NCI-H1930 (cell line): ENCODE data around the gene SYPL2.
"Not testable (repeated sequence)": the region's sequence is repeated elsewhere in the genome, so short reads cannot be mapped to it uniquely, and the experiment has no call there.

Experiments used
- DNase-seq, 2 experiments: peaks; one replicate each; lab custom pipeline; 2025; lab: John Stamatoyannopoulos, UW

SYPL2 gene

GRCh38 chr1:109472779-109473178 is 6.4 kb downstream of the SYPL2 start:
- DNase-seq = no peak

DNA sequence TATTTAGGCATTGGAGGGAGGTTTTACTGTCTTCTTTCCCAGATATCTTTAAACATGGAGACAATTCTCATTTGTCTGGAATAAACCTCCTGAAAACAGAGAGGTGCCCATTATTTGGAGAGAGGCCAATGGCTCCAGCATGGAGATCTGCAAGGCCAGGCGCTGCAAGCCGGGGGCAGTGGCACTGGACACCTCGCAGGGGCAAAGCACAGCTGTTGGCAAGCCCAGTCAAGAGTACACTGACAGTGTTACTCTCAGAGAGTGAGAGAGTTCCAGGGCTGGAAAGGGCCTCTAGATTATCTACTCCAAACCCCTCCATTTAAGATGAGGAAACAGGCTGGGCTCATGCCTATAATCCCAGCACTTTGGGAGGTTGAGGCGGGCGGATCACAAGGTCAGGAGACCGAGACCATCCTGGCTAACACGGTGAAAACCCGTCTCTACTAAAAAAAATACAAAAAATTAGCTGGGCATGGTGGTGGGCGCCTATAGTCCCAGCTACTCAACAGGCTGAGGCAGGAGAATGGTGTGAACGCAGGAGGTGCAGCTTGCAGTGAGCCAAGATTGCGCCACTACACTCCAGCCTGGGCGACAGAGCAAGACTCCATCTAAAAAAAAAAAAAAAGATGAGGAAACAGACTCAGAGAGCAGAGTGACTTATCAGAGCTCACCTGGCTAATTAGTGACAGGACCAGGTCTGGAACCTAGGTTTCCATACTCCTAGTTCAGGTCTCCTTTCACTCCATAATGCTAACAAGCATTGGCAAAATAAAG is 7.1 kb downstream of the SYPL2 start:
- not testable (repeated sequence) for DNase-seq

DNA sequence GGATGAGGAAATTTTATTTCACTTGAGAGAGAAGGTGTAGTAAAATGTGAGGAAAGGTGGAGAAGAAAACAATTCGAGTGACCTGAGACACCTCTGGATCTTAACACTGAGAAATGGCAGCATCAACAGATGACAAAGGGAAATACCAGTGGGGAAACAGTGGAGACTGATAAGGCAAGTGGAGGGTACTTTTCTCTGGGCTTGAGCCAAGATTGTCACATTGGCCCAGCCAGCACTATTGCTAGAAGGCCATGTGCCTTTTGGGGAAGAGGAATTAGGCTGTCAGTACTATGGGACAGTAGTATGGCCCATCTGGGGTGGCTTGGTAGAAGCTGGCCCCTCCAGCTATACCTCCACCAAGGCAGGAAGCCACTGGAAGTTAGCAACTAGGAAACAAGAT is 8.4 kb downstream of the SYPL2 start:
- no peak for DNase-seq

- no peak for DNase-seq
Measured at GRCh38 chr1:109475261-109475660, 8.9 kb downstream of the SYPL2 start.

DNA sequence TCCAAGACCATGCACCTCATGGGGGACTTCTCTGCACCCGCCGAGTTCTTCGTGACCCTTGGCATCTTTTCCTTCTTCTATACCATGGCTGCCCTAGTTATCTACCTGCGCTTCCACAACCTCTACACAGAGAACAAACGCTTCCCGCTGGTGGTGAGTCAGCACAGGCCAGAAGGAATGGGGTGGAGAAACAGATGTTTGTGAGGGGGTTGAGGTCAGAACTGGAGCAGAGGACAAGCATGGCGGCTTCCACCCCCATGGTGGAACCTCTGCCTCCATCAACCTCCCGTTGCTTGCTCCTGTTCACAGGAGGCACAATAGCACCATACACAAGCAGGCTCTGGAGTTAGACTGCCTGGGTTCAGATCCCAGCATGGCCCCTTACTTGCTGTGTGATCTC is 10.5 kb downstream of the SYPL2 start:
- DNase-seq = no peak

DNA sequence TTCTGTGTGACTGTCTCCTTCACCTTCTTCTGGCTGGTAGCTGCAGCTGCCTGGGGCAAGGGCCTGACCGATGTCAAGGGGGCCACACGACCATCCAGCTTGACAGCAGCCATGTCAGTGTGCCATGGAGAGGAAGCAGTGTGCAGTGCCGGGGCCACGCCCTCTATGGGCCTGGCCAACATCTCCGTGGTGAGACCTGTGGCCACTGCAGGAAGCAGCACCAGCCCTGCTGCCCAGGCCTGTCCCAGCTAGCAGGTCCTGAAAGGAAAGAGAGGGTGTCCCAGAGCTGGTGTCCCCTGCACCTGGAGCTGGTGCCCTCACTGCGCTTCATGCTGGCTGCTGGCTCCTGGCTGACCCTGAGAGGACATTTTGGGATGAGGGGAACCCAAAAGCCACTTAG is 11.5 kb downstream of the SYPL2 start:
- DNase-seq = peak in 1 of 2 experiments; percentile 13

DNA sequence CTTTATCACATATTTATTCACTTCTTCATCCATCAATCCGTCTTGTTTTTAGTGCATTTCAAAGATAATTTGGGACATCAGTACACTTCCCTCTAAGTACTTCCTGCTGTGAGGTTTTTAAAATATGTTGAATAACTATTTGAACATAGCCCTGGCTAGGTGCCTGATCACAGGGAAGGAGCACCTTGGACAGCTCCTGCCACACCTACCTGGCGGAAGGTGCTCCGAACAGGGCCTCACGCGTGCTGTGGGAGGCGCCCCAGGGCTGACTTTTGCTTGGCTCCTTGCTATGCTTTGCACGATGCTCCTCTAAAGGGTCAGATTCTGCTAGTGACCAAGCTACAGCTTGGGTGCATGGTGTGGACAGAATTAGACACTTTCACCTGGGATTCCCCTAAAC is 12.5 kb downstream of the SYPL2 start:
- DNase-seq = no peak

DNA sequence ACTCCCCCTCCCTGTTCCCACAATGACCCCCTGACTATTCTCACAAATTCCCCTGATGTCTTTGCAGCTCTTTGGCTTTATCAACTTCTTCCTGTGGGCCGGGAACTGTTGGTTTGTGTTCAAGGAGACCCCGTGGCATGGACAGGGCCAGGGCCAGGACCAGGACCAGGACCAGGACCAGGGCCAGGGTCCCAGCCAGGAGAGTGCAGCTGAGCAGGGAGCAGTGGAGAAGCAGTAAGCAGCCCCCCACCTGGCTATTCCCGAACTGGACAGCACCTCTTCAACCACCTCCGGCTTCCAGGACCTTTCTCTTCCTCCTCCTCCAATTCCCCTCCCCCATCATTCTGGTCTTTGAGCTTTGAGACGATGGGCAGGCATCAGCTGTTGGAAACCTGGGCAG is 13.0 kb downstream of the SYPL2 start:
- DNase-seq = no peak

DNA sequence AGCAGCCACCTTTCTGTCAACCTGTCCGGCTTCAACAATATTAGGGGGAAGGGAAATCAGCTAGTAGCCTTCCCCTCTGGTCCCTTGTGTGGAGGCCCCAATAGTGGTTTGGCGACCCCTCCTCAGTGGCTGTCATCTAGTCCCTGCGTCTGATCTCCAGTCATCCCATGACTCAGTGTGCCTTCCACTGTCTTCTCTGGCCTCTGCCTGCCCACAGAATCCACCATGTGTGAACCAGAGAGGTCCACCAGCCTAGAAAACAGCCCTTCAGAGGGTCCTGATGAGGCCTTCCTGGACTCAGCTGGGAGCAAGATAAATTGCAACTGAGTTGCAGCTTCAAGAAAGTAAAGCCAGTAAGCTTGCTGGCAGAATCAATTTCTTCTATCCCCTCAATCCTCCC is 13.6 kb downstream of the SYPL2 start:
- no peak for DNase-seq

DNA sequence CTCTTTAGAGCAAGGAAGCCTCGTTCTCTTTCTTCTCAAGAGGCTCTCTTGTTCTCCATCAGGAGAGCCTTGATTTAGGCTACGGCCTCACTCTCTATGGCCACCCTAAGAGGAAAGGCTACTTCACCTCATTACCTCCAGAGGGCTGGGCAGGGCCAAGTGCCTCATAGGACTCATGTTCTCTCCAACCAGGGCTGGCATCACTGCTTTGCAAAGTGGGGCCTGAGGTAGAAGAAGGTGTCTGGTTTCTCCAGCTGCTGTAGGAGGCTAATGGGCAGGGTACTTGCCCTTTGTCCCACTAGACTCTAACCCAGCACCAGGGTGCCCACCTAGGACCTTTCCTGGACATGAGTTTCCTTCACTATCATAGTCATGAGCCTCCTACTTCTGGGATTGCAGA is 15.3 kb downstream of the SYPL2 start:
- DNase-seq = no peak

DNA sequence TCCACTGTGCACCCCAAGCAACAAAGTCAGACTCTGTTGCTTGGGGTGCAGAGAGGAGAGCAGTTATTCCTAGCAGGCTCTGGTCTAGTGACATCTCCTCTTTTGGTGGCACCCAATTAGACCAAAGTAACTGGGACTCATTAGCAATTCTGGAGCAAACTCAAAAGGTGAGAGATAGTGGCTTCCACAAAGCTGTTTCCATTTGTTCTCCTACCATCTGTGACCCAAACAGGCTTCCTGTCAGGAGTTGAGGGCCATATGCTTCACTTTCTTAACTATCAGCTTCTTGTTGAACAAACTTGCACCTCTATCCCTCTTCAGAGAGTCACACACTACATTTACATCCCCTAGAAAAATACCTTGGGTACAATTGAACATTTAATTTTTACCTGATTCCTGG is 15.9 kb downstream of the SYPL2 start:
- no peak for DNase-seq

GRCh38 chr1:109482791-109483671 is 16.7 kb downstream of the SYPL2 start:
- peak; percentile 56 to 75 for DNase-seq

GRCh38 chr1:109483672-109484518 is 17.5 kb downstream of the SYPL2 start, which contains the start of gene ATXN7L2:
TSS of gene ATXN7L2 (plus strand) at chr1:109483905. CDS start at chr1:109483954, 49 bp downstream.
- DNase-seq = peak; percentile 84 to 88

DNA sequence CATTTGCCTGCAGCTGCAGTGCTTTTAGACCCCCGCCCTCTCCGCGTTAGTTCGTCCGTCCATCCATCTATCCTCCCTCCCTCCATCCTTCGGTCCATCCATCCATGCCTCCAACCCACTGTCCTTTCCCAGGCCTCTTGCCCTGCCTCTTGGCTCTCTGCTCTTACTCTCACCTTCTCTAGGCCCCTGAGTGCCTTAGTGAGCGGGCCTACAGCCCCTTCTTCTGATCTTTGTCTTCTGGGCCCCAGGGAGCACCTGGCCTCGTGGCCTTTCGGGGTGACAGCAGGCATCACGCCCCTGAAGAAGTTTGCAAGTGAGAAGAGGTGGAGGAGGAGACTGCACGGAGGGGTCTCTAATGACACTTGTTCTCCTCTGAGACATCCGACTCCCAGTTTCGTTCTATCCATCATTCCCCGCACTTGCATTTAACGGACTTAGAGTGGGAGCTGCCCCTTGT is 18.2 kb downstream of the SYPL2 start:
- no peak for DNase-seq

- DNase-seq = no peak
Measured at GRCh38 chr1:109485001-109485400, 18.7 kb downstream of the SYPL2 start.

DNA sequence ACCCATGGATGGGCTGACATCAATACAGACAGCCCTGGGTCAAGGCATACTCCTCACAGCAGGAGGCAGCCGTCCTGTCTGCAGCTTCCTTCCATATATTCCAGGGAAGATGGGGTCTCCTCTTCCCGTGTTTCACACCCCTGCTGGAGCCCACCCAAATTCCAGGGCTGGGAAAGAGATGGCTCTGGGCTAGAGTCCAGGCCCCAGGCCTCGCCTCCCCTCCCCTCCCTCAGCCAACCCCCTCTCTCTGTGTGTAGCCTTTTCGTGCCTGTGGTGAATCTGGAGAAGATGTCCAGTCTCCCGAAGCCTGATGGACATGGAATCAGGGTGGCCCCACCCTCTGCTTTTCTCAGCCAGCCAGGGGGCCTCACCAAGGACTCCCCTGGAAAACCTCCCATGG is 20.9 kb downstream of the SYPL2 start:
- no peak for DNase-seq

- DNase-seq = no peak
Measured at GRCh38 chr1:109488201-109488600, 21.9 kb downstream of the SYPL2 start.

- no peak for DNase-seq
Measured at GRCh38 chr1:109488696-109489095, 22.4 kb downstream of the SYPL2 start.

- DNase-seq = peak in 1 of 2 experiments; percentile 27
Measured at GRCh38 chr1:109490029-109490933, 23.9 kb downstream of the SYPL2 start.

- DNase-seq = no peak
Measured at GRCh38 chr1:109490934-109491302, 24.6 kb downstream of the SYPL2 start.

- DNase-seq = no peak
Measured at GRCh38 chr1:109491372-109491771, 25.0 kb downstream of the SYPL2 start.
